NCI-H2171 treated with DMSO at 0.1 percent for 48 hours (cell line): Measurements from ENCODE around the gene DAG1.
A peak's percentile ranks its signal among the peaks of the same experiment; 100 is the strongest.

Experiments
- DNase-seq: peaks from one replicate; lab custom pipeline; 2025; lab: John Stamatoyannopoulos, UW

DAG1 gene

DNA sequence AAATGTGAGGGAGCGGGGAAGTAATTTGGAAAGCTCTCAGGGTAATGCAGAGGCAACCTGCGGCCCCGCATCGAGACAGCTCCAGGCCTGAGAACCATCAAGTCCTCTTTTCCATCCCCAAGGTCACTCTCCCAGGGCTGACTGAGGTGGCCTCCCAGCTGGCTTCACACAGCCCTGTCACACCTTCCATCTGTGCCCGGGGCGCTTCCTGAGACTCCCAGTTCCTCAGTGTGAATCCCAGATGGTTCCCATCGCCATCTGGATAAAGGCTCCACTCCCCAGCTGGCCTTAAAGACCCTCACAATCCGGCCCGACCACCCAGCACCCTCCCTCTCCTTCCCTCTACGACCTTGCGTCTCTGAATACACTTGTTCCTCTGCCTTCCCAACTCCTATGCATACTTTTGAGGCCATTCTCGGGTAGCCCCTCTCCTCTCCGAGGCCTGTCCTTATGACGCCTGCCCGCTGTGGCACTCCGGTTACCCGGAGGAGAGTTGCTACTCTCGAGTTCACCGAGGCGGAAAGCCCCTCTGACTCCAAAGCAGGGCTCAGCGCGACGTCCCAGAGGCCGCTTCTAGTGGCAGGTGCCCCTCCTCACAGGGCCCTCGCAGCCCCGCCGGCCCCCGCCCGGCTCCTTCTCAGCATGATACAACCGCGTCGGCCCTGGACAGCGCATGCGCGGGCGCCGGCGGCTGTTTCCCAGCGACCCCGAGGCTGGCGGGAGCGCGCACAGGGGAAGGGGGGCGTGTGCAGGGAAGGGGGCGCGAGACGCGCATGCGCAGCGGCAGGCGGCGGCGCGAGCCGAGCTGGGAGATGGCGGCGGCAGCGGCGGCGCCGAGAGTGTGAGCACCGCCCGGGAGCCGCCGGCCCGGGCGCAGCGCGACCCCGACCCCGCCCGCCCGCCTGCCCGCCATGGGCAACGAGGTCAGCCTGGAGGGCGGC, 83.9 kb downstream of the DAG1 start, which contains the start of gene BSN:
TSS of gene BSN (plus strand) at position 786 of the 941 bp plus-strand sequence. CDS start at position 912, 126 bp downstream.
- DNase-seq, result peak; percentile 81

DNA sequence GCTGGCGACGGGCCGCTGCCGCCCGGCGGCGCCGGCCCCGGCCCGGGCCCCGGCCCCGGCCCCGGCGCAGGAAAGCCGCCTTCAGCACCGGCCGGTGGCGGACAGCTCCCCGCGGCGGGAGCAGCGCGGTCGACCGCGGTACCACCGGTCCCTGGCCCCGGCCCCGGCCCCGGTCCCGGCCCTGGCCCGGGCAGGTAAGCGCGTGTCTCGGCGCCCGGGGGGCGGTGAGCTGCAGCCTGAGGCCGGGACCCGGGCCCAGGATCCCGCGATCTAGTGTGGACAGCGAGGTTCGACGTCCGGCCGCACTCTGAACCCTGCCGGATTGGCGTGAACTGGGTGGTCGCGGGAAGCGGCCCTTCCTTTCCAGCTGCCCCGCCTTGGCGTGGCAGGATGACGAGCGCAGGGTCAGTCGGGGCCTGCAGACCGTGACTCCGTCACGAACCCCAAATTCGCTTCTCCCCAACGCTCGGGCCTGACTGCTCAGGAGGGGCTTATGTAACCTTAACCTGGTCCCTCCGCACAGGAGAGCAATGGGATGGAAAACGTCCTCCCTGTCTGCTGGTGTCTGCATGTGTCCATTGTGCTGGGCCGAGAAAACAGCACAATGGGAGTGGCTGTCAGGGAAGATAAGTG, 84.7 kb downstream of the DAG1 start:
- DNase-seq, result no peak

DNA sequence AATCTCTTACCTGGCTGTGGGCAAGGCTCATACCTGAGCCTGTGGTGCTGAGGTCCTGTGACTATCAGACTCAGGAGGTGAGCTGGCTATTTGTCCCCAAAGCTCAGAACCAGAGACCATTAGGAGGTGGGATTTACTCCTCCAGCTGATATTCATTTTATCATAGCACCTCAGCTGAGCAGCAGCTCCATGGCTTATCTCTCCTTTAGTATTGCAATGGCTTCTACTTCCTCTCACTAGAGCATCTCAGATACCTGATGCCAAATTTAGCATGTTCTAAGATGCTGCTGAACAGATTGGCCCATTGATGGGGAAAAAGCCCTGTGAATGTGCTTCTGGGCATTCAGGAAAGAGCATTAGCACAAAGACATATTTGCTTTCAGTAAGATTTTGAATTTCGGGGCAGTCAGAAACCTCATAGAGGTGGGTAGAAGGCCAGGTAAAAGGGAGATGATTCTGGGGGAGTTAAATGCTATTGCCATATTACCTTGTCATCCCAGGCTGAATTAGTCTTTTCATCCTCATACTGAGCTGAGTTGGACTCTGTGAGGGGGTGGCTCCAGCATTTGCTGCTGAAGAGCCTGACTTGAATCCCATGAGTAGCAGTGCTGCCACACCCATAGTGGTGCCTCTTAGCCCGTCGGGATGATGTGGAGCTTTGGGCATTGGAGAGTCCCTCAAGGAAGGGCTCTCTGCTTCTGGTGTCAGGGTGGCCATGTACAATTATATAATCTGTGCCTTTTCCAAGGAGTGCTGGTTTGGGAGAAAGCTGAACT, 86.6 kb downstream of the DAG1 start:
- no peak for DNase-seq

DNA sequence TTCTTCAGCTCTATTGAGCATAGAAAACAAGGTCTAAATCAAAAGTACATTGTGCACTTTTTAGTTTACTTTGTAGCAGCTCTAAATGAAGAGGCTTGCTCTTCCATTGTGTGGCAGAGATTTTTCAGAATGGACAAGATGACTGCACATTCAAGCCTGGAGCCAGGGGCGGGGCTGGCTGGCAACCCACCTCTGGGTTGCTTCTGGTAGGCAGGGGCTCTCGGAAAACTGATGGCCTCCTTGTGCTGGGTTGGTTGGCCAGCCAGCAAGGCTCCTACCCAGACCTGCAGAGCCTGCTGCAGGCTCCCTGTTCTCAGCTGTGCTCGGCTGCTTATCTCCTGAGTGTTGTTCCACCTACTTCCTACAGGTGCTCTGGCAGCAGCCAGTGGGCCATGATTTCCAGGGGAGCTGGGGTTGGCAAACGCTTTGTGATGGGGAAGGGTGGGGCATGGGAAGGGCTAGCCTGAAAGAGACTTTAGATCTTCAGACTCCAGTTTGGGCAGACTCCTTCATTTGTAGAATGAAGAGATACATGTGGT, 93.0 kb downstream of the DAG1 start:
- no peak for DNase-seq

DNA sequence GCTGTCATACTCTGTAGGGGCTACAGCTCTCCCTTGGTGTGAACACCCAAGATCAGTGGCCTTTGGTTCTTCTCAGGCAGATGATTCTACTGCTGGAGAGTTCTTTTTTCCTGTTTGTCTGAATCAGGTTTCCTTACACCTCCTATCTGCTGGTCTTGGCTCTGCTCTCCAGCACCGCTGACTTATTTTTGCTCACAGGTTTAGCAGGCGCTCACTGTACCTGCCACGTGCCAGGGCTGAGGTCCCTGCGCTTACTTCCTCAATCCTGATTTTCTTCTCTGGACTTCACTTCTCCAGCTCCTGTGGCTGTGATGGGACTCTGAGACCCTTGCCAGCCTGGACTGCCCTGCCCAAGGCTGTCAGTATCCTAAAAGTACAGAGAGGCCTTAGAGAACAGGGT, 93.7 kb downstream of the DAG1 start:
- no peak for DNase-seq

DNA sequence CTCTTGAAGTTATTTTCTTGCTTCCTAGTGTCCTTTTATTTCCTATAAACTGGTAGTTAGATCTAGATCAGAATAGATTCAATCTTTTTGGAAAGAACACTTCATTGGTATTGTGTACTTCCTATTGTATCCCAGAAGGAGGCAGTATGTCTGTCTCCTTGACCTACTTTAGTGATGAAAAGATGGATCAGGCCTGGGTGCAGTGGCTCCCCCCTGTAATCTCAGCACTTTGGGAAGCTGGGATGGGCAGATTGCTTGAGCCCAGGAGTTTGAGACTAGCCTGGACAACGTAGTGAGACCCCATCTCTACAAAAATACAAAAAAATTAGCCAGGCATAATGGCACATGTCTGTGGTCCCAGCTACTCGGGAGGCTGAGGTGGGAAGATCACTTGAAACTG, 96.2 kb downstream of the DAG1 start:
- no peak for DNase-seq

DNA sequence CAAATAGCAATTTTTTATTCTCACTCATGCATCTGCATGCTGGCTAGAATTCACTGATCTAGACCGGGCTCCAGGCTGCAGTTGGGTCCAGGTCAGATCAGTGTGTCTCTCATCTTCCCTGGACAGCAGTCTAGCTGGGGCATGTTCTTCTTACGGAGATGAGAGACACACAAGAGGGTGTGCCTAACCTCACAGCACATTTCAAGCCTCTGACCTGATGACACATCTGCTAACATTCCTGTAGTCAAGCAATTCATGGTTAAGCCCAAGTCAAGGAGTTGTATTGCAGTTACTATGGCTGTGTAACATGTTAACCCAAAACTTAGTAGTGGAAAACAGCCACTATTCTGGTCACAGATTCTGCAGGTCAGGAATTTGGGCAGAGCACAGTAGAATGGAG, 97.3 kb downstream of the DAG1 start:
- no peak for DNase-seq

DNA sequence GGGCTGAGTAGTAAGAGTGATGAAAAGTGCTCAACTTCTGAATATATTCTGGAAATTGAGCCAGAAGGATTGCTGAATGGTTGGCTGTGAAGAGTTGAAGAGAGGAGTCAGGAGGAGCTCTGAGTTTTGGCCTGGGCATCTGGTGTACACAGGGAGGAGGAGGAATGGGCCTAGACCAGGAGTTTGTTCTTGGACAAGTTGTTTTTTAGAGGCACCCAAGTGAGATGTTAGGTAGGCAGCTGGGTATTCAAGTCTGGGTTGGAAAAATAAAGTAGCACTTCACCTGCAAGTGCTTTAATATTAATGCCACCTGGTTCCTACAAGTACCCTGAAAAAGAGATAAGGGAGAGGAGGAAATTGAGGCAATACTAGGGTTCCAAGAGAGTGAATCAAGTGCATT, 98.9 kb downstream of the DAG1 start:
- no peak for DNase-seq

DNA sequence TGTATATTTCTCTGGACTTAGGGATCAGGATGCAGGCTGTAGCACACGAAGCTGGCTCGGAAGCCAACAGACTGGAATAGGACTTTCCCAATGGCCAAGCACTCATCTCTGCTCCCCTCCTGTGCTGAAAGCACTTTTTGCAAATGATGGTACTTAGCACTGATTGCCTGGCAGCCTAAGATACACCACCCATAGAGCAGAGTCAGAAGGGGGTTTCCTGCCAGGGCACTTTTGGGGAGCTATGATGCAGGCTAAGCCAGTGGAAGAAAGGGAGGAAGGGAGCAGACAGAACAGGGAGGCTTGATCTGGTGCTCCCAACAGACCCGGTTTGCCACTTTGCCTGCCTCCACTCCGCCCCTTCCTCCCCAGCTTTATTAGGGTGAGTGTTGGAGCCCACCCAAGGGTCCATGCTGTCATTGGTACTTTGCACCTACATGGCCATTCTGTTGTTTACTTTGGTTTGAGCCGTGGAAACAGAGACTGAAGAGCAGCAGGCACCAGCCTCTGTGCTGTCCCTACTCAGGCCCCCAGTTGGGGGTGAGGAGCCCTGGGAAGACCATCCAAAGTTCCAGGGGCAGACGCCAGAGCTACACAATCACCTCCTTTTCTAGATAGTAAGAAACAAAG, 100.1 kb downstream of the DAG1 start:
- DNase-seq, result no peak

DNA sequence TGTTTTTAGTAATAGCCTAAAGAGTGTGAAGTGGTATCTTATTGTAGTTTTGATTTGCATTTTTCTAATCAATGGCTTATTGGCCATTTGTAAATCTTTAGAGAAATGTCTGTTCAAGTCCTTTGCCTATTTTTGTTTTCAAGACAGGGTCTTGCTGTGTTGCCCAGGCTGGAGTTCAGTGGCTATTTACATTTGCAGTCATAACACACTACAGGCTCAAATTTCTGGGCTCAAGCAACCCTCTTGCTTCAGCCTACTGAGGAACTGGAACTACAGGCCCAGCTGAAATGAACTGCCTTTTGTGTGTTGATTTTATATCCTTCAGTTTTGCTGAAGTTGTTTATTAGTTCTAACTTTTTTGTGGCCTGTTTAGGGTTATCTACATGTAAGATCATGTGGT, 112.1 kb downstream of the DAG1 start:
- no peak for DNase-seq
